ENCODE results near the gene POLR3F. TPM values are rescaled to one million over a fixed set of nuclear protein-coding genes. Genes with fewer than 3 reads are reported as not detected.

Gene POLR3F
- total and polyA plus RNA-seq, 4 donors: 6.5 to 13.3 (median 7.5) TPM

- no peak overlapping the region for H3K27ac ChIP-seq (ENCODE audit: low read depth in 1 of 2, low read length in 1 of 2)
- 44 to 59% methylated on average over 6 of the region's 6 CpGs for WGBS, 2 donors
- no peaks in the 10 kb centered on the region for H3K9me3 ChIP-seq (ENCODE audit: control insufficient read depth in 4 of 4, insufficient read depth in 3 of 4, low read length in 3 of 4)
- H3K27me3 ChIP-seq (ENCODE audit: control insufficient read depth in 3 of 3, insufficient read depth in 3 of 3, low read length in 2 of 3): no peaks in the 10 kb centered on the region
- peaks cover 0 to 21% (median 5%) of the 10 kb centered on the region in 5 donors for H3K4me1 ChIP-seq (ENCODE audit: control insufficient read depth in 5 of 5, insufficient read depth in 5 of 5, low read length in 5 of 5)
- peak in 1 of 3 donors; percentile 11 for DNase-seq
- no peak for TF ChIP-seq CTCF (IDR thresholded peaks at IDR 0.05; ENCODE audit: control extremely low read depth, extremely low read depth)
- peaks cover 3 to 7% (median 5%) of the 10 kb centered on the region in 4 donors for H3K36me3 ChIP-seq (ENCODE audit: control insufficient read depth in 4 of 4, insufficient read depth in 4 of 4, low read length in 4 of 4)
- H3K4me3 ChIP-seq: no peak overlapping the region
- peak overlapping the region in 1 of 2 donors; percentile 75 for H3K9ac ChIP-seq (ENCODE audit: insufficient read depth in 1 of 2, low read length in 2 of 2)
- no peak for ATAC-seq (ENCODE audit: insufficient read depth, low FRiP score)
These were observed 1.5 kb upstream of the POLR3F start for GRCh38 chr20:18465536-18466200.

- WGBS, 2 donors: 0% methylated on average over 15 of the region's 15 CpGs
- peak overlapping the region; percentile 67 for H3K4me3 ChIP-seq
- DNase-seq (peak in 1 of 3 donors; percentile 93), ATAC-seq (ENCODE audit: insufficient read depth, low FRiP score) (peak; percentile 53)
- peaks cover 0 to 21% (median 5%) of the 10 kb centered on the region in 5 donors for H3K4me1 ChIP-seq (ENCODE audit: control insufficient read depth in 5 of 5, insufficient read depth in 5 of 5, low read length in 5 of 5)
- peak overlapping the region in 1 of 2 donors; percentile 32 for H3K27ac ChIP-seq (ENCODE audit: low read depth in 1 of 2, low read length in 1 of 2)
- no peaks in the 10 kb centered on the region for H3K9me3 ChIP-seq (ENCODE audit: control insufficient read depth in 4 of 4, insufficient read depth in 3 of 4, low read length in 3 of 4)
- H3K27me3 ChIP-seq (ENCODE audit: control insufficient read depth in 3 of 3, insufficient read depth in 3 of 3, low read length in 2 of 3): no peaks in the 10 kb centered on the region
- peak overlapping the region in 1 of 2 donors; percentile 75 for H3K9ac ChIP-seq (ENCODE audit: insufficient read depth in 1 of 2, low read length in 2 of 2)
- H3K36me3 ChIP-seq (ENCODE audit: control insufficient read depth in 4 of 4, insufficient read depth in 4 of 4, low read length in 4 of 4): peaks cover 4 to 12% (median 9%) of the 10 kb centered on the region in 4 donors
- TF ChIP-seq CTCF (IDR thresholded peaks at IDR 0.05; ENCODE audit: control extremely low read depth, extremely low read depth): no peak
These were observed 656 bp upstream of the POLR3F start for GRCh38 chr20:18466574-18466893.

GRCh38 chr20:18477218-18477617, 10.0 kb downstream of the POLR3F start:
- H3K9ac ChIP-seq (ENCODE audit: insufficient read depth in 1 of 2, low read length in 2 of 2): no peak overlapping the region
- no peak overlapping the region for H3K27ac ChIP-seq (ENCODE audit: low read depth in 1 of 2, low read length in 1 of 2)
- no peaks in the 10 kb centered on the region for H3K4me1 ChIP-seq (ENCODE audit: control insufficient read depth in 5 of 5, insufficient read depth in 5 of 5, low read length in 5 of 5)
- ATAC-seq (ENCODE audit: insufficient read depth, low FRiP score): no peak
- 96 to 98% methylated on average over 1 of the region's 1 CpG for WGBS, 2 donors
- DNase-seq: no peak
- H3K36me3 ChIP-seq (ENCODE audit: control insufficient read depth in 4 of 4, insufficient read depth in 4 of 4, low read length in 4 of 4): peaks cover 5 to 45% (median 19%) of the 10 kb centered on the region in 4 donors
- no peak for TF ChIP-seq CTCF (IDR thresholded peaks at IDR 0.05; ENCODE audit: control extremely low read depth, extremely low read depth)
- H3K9me3 ChIP-seq (ENCODE audit: control insufficient read depth in 4 of 4, insufficient read depth in 3 of 4, low read length in 3 of 4): no peaks in the 10 kb centered on the region
- no peak overlapping the region for H3K4me3 ChIP-seq
- H3K27me3 ChIP-seq (ENCODE audit: control insufficient read depth in 3 of 3, insufficient read depth in 3 of 3, low read length in 2 of 3): no peaks in the 10 kb centered on the region

GRCh38 chr20:18477821-18478220, 10.6 kb downstream of the POLR3F start:
- no peaks in the 10 kb centered on the region for H3K9me3 ChIP-seq (ENCODE audit: control insufficient read depth in 4 of 4, insufficient read depth in 3 of 4, low read length in 3 of 4)
- ATAC-seq (ENCODE audit: insufficient read depth, low FRiP score): no peak
- WGBS, 2 donors: 84 to 96% methylated on average over 1 of the region's 1 CpG
- no peak overlapping the region for H3K27ac ChIP-seq (ENCODE audit: low read depth in 1 of 2, low read length in 1 of 2)
- no peaks in the 10 kb centered on the region for H3K27me3 ChIP-seq (ENCODE audit: control insufficient read depth in 3 of 3, insufficient read depth in 3 of 3, low read length in 2 of 3)
- H3K36me3 ChIP-seq (ENCODE audit: control insufficient read depth in 4 of 4, insufficient read depth in 4 of 4, low read length in 4 of 4): peaks cover 5 to 51% (median 24%) of the 10 kb centered on the region in 4 donors
- H3K4me3 ChIP-seq: no peak overlapping the region
- H3K4me1 ChIP-seq (ENCODE audit: control insufficient read depth in 5 of 5, insufficient read depth in 5 of 5, low read length in 5 of 5): no peaks in the 10 kb centered on the region
- no peak for TF ChIP-seq CTCF (IDR thresholded peaks at IDR 0.05; ENCODE audit: control extremely low read depth, extremely low read depth)
- DNase-seq: no peak
- H3K9ac ChIP-seq (ENCODE audit: insufficient read depth in 1 of 2, low read length in 2 of 2): no peak overlapping the region
